Ovary (tissue), 9 donors: Measurements from ENCODE around the gene MYBPC3. TPM values are rescaled to one million over a fixed set of nuclear protein-coding genes. Genes with fewer than 3 reads are reported as not detected.

ENCODE experiments used
- DNase-seq, 5 donors: peaks; one replicate each; pipeline ENCODE4 v3.0.0-alpha.2; 2019 to 2020
- H3K27ac ChIP-seq, 2 donors: fragments of 200-600 bp; one replicate each; pipeline versions ENCODE4 v1.5.1 to v1.8.0; 2019 to 2022
- H3K27me3 ChIP-seq: fragments of 200-600 bp; one replicate; pipeline ENCODE4 v1.8.0; 2022
- H3K36me3 ChIP-seq: fragments of 200-600 bp; sonication (generic); one replicate; pipeline ENCODE4 v1.5.1; 2019
- H3K4me1 ChIP-seq: one replicate; pipeline ENCODE4 v1.8.1; 2013; ENCODE audit warnings: mild to moderate bottlenecking, moderate library complexity; ENCODE audit not compliant: insufficient read depth
- H3K4me3 ChIP-seq: fragments of 200-600 bp; sonication (generic); one replicate; pipeline ENCODE4 v1.5.1; 2017
- H3K9me3 ChIP-seq, 2 donors: fragments of 200-600 bp in 1 of 2; sonication (generic) in 1 of 2; one replicate each; pipeline versions ENCODE4 v1.5.1 to v1.8.1; 2013 to 2019; ENCODE audit warnings: mild to moderate bottlenecking in 1 of 2, moderate library complexity in 1 of 2
- CTCF ChIP-seq, 3 donors: fragments of 450-650 bp in 2 of 3; fragments of 200-600 bp in 1 of 3; IDR thresholded peaks; one replicate each; pipeline versions ENCODE4 v1.5.1 to v1.8.0; 2016 to 2022; ENCODE audit warnings: antibody characterized with exemption in 3 of 3, mild to moderate bottlenecking in 1 of 3
- EP300 ChIP-seq: sonication (generic); formaldehyde crosslinking; IDR thresholded peaks from one replicate; pipeline ENCODE4 v1.6.1; 2017; ENCODE audit warnings: antibody characterized with exemption
- POLR2A ChIP-seq: fragments of 450-650 bp; IDR thresholded peaks from one replicate; pipeline ENCODE4 v1.6.1; 2017; ENCODE audit warnings: antibody characterized with exemption, mild to moderate bottlenecking, moderate library complexity
- whole genome bisulfite sequencing, 3 donors: extraction: QIAGEN DNeasy Blood & Tissue Kit in 1 of 3; methylation state at CpG; one replicate each; pipeline versions ENCODE4 v1.1.5 to v1.1.7; 2013 to 2017; 5-methylcytosine and 5-hydroxymethylcytosine counted together
- intact Hi-C, 4 donors: fragments of 100-400 bp; cut with DNase I; formaldehyde crosslinking; loops; one replicate each; pipeline versions ENCODE4 v1.11.0 to v1.15.1; 2022 to 2023
- polyA plus RNA-seq, 2 donors: library from polyadenylated mRNA; stranded (reverse); fragments of 200-250 nt in 1 of 2; fragments of 350-450 nt in 1 of 2; fragmentation: Illumina TruSeq in 1 of 2; extraction: RNeasy Lipid Tissue Mini Kit (QIAGEN cat#74804) in 1 of 2; gene quantifications; one replicate each; pipeline ENCODE4 v1.2.3, GENCODE V29; 2013 to 2014
- total RNA-seq, 7 donors: library from RNA; depleted of rRNA in 2 of 7; stranded (reverse); fragments of >200 nt in 2 of 7; fragmentation: NEBNext Ultra II Directional in 3 of 7; extraction: Animal tissue kit (Norgen Biotek cat#: 25700) in 3 of 7; gene quantifications; one replicate each; pipeline versions ENCODE4 v1.1.0 to v1.2.4, GENCODE V29; 2016 to 2023
- donor health status: DM: no; HTN: no; CAD: no; lungs with moderate emphysema.
- donor health status: DM: no; HTN: no; CAD: no.
- donor health status: Bipolar disorder and iron deficiency.
- donor health status: DM: yes; HTN: yes; CAD: no.
- donor health status: DM: no; HTN: no; CAD: no.
- donor health status: DM: yes; HTN: yes; CAD: no.

The MYBPC3 gene
- total and polyA plus RNA-seq, 9 donors, result 0.05 to 0.40 (median 0.22) TPM; not detected in 4

GRCh38 chr11:47374720-47375019 lies 22.2 kb upstream of the MYBPC3 start:
- no peak for TF ChIP-seq CTCF (IDR thresholded peaks at IDR 0.05)
- no peak for TF ChIP-seq EP300
- no peak for TF ChIP-seq POLR2A
- Histone ChIP-seq H3K9me3 (no peaks in the 10 kb centered on the region), H3K36me3 (no peaks in the 10 kb centered on the region), H3K27me3 (no peaks in the 10 kb centered on the region), H3K4me3 (no peak overlapping the region), H3K27ac (no peak overlapping the region), H3K4me1 (no peaks in the 10 kb centered on the region)
- WGBS, 3 donors, result 76 to 91% (median 80%) methylated on average over 5 of the region's 5 CpGs
- intact Hi-C loops, result loop anchor here (2.0 to 10.0 kb wide), 4 partner anchors 78 to 240 kb away; no protein-coding TSS in a partner anchor
- peak in 1 of 5 donors; percentile 28 for DNase-seq

- 40 to 44% (median 43%) methylated on average over 19 of the region's 19 CpGs for whole genome bisulfite sequencing, 3 donors
- H3K27me3 ChIP-seq, result no peaks in the 10 kb centered on the region
- no peak overlapping the region for H3K4me3 ChIP-seq
- H3K36me3 ChIP-seq, result no peaks in the 10 kb centered on the region
- peak; percentile 81 to 89 (median 85) for DNase-seq
- no peak overlapping the region for H3K27ac ChIP-seq
- TF ChIP-seq EP300 (no peak), CTCF (IDR thresholded peaks at IDR 0.05) (peak; percentile 78 to 88 (median 85)), POLR2A (no peak)
- H3K4me1 ChIP-seq, result no peaks in the 10 kb centered on the region
- H3K9me3 ChIP-seq, result no peaks in the 10 kb centered on the region
- intact Hi-C loops, result loop anchor here (2.0 to 10.0 kb wide), 3 partner anchors 79 to 241 kb away; no protein-coding TSS in a partner anchor
Observed at GRCh38 chr11:47373876-47374719, 21.6 kb upstream of the MYBPC3 start.

- H3K27me3 ChIP-seq, result no peaks in the 10 kb centered on the region
- intact Hi-C loops, result loop anchor here (10.0 kb wide), 2 partner anchors 82 to 242 kb away; no protein-coding TSS in a partner anchor
- no peaks in the 10 kb centered on the region for H3K36me3 ChIP-seq
- no peaks in the 10 kb centered on the region for H3K9me3 ChIP-seq
- WGBS, 3 donors, result 68 to 75% (median 68%) methylated on average over 7 of the region's 7 CpGs
- peak in 1 of 5 donors; percentile 9 for DNase-seq
- no peak overlapping the region for H3K4me3 ChIP-seq
- no peak overlapping the region for H3K27ac ChIP-seq
- H3K4me1 ChIP-seq, result no peaks in the 10 kb centered on the region
- TF ChIP-seq POLR2A, result no peak
- no peak for TF ChIP-seq EP300
- TF ChIP-seq CTCF (IDR thresholded peaks at IDR 0.05), result no peak
Observed at GRCh38 chr11:47372422-47372821, 19.9 kb upstream of the MYBPC3 start.

- Histone ChIP-seq H3K27ac (no peak overlapping the region), H3K36me3 (no peaks in the 10 kb centered on the region), H3K4me3 (no peak overlapping the region), H3K9me3 (no peaks in the 10 kb centered on the region), H3K27me3 (no peaks in the 10 kb centered on the region), H3K4me1 (no peaks in the 10 kb centered on the region)
- TF ChIP-seq EP300 (no peak), POLR2A (no peak), CTCF (IDR thresholded peaks at IDR 0.05) (no peak)
- WGBS, 3 donors, result 20 to 43% (median 33%) methylated on average over 3 of the region's 3 CpGs
- intact Hi-C loops, result loop anchor here (10.0 kb wide), 2 partner anchors 85 to 245 kb away; no protein-coding TSS in a partner anchor
- DNase-seq, result no peak
Observed at GRCh38 chr11:47369676-47370075, 17.2 kb upstream of the MYBPC3 start.
